Measurements from ENCODE around the gene GNB5.
"Not testable (repeated sequence)": the region's sequence is repeated elsewhere in the genome, so short reads cannot be mapped to it uniquely, and the experiment has no call there.

Gene GNB5

GRCh38 chr15:52191207-52191606 lies at the start of gene GNB5:
GNB5 (minus strand) TSS chr15:52191392; CDS start chr15:52184676, 6,716 bp downstream.
- DNase-seq (ENCODE audit: low read depth in 1 of 2, low spot score in 1 of 2) = no peak

GRCh38 chr15:52240166-52240565 lies 49.0 kb upstream of the GNB5 start:
- no peak for DNase-seq (ENCODE audit: low read depth in 1 of 2, low spot score in 1 of 2)

- DNase-seq (ENCODE audit: low read depth in 1 of 2, low spot score in 1 of 2) = not testable (repeated sequence)
Measured at GRCh38 chr15:52238989-52239525, 47.9 kb upstream of the GNB5 start.

- no peak for DNase-seq (ENCODE audit: low read depth in 1 of 2, low spot score in 1 of 2)
Measured at GRCh38 chr15:52238149-52238548, 47.0 kb upstream of the GNB5 start.

- no peak for DNase-seq (ENCODE audit: low read depth in 1 of 2, low spot score in 1 of 2)
Measured at GRCh38 chr15:52236013-52236412, 44.8 kb upstream of the GNB5 start.

- no peak for DNase-seq (ENCODE audit: low read depth in 1 of 2, low spot score in 1 of 2)
Measured at GRCh38 chr15:52234596-52235541, 43.7 kb upstream of the GNB5 start.

GRCh38 chr15:52233405-52233804 lies 42.2 kb upstream of the GNB5 start:
- DNase-seq (ENCODE audit: low read depth in 1 of 2, low spot score in 1 of 2) = no peak

- no peak for DNase-seq (ENCODE audit: low read depth in 1 of 2, low spot score in 1 of 2)
Measured at GRCh38 chr15:52232327-52232726, 41.1 kb upstream of the GNB5 start.

- DNase-seq (ENCODE audit: low read depth in 1 of 2, low spot score in 1 of 2) = no peak
Measured at GRCh38 chr15:52230073-52230472, 38.9 kb upstream of the GNB5 start.

- no peak for DNase-seq (ENCODE audit: low read depth in 1 of 2, low spot score in 1 of 2)
Measured at GRCh38 chr15:52228921-52229320, 37.7 kb upstream of the GNB5 start.

- peak; percentile 12 to 20 for DNase-seq (ENCODE audit: low read depth in 1 of 2, low spot score in 1 of 2)
Measured at GRCh38 chr15:52227456-52227855, 36.3 kb upstream of the GNB5 start.

GRCh38 chr15:52225230-52225629 lies 34.0 kb upstream of the GNB5 start:
- no peak for DNase-seq (ENCODE audit: low read depth in 1 of 2, low spot score in 1 of 2)

- DNase-seq (ENCODE audit: low read depth in 1 of 2, low spot score in 1 of 2) = no peak
Measured at GRCh38 chr15:52224211-52224610, 33.0 kb upstream of the GNB5 start.

- DNase-seq (ENCODE audit: low read depth in 1 of 2, low spot score in 1 of 2) = no peak
Measured at GRCh38 chr15:52221730-52222129, 30.5 kb upstream of the GNB5 start.

- DNase-seq (ENCODE audit: low read depth in 1 of 2, low spot score in 1 of 2) = no peak
Measured at GRCh38 chr15:52220937-52221660, 29.9 kb upstream of the GNB5 start.

GRCh38 chr15:52220251-52220650 lies 29.1 kb upstream of the GNB5 start:
- DNase-seq (ENCODE audit: low read depth in 1 of 2, low spot score in 1 of 2) = no peak

- DNase-seq (ENCODE audit: low read depth in 1 of 2, low spot score in 1 of 2) = no peak
Measured at GRCh38 chr15:52218816-52219215, 27.6 kb upstream of the GNB5 start.

- DNase-seq (ENCODE audit: low read depth in 1 of 2, low spot score in 1 of 2) = no peak
Measured at GRCh38 chr15:52218371-52218770, 27.2 kb upstream of the GNB5 start.

GRCh38 chr15:52217186-52217585 lies 26.0 kb upstream of the GNB5 start:
- no peak for DNase-seq (ENCODE audit: low read depth in 1 of 2, low spot score in 1 of 2)

- no peak for DNase-seq (ENCODE audit: low read depth in 1 of 2, low spot score in 1 of 2)
Measured at GRCh38 chr15:52214553-52214952, 23.4 kb upstream of the GNB5 start.

GRCh38 chr15:52213206-52213605 lies 22.0 kb upstream of the GNB5 start:
- DNase-seq (ENCODE audit: low read depth in 1 of 2, low spot score in 1 of 2) = no peak

Data from stimulated activated CD4-positive, alpha-beta T cell treated with anti-CD3 and anti-CD28 coated beads, Interleukin-15, amount 100 ng/mL, for 1 hour (primary cell).